ENCODE data around the gene TADA2A.

GRCh38 chr17:37461668-37462067, 55.0 kb downstream of the TADA2A start:
- TF ChIP-seq, protein P1, sequence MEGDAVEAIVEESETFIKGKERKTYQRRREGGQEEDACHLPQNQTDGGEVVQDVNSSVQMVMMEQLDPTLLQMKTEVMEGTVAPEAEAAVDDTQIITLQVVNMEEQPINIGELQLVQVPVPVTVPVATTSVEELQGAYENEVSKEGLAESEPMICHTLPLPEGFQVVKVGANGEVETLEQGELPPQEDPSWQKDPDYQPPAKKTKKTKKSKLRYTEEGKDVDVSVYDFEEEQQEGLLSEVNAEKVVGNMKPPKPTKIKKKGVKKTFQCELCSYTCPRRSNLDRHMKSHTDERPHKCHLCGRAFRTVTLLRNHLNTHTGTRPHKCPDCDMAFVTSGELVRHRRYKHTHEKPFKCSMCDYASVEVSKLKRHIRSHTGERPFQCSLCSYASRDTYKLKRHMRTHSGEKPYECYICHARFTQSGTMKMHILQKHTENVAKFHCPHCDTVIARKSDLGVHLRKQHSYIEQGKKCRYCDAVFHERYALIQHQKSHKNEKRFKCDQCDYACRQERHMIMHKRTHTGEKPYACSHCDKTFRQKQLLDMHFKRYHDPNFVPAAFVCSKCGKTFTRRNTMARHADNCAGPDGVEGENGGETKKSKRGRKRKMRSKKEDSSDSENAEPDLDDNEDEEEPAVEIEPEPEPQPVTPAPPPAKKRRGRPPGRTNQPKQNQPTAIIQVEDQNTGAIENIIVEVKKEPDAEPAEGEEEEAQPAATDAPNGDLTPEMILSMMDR (IDR thresholded peaks at IDR 0.05; ENCODE audit: low read depth, low read length) = no peak
- no peak for TF ChIP-seq EZH2phosphoT487 (IDR thresholded peaks at IDR 0.05; ENCODE audit: low read depth)
